Stomach (tissue), 9 donors: ENCODE results near the gene SNX5. TPM values are rescaled to one million over a fixed set of nuclear protein-coding genes. Genes with fewer than 3 reads are reported as not detected.

Source experiments
- DNase-seq, 2 donors: peaks; one replicate each; pipeline versions ENCODE4 v3.0.0 to v3.0.0-alpha.2; 2013 to 2019
- H3K27ac ChIP-seq, 5 donors: fragments of 200-600 bp in 4 of 5; sonication (generic) in 4 of 5; one replicate each; pipeline ENCODE4 v1.5.1; 2013 to 2019; ENCODE audit warnings: mild to moderate bottlenecking in 1 of 5, moderate library complexity in 1 of 5
- H3K27me3 ChIP-seq, 3 donors: fragments of 200-600 bp; sonication (generic); one replicate each; pipeline ENCODE4 v1.5.1; 2017 to 2019; ENCODE audit warnings: mixed run types in 1 of 3
- H3K36me3 ChIP-seq, 4 donors: fragments of 200-600 bp; sonication (generic); 1 replicate in 3 of 4; 2 replicates in 1 of 4; pipeline ENCODE4 v1.5.1; 2016 to 2019
- H3K4me1 ChIP-seq, 4 donors: fragments of 200-600 bp; sonication (generic); one replicate each; pipeline ENCODE4 v1.5.1; 2016 to 2019
- H3K4me3 ChIP-seq, 4 donors: fragments of 200-600 bp; sonication (generic) in 3 of 4; one replicate each; pipeline ENCODE4 v1.5.1; 2016 to 2019; ENCODE audit warnings: mild to moderate bottlenecking in 1 of 4
- H3K9me3 ChIP-seq, 4 donors: fragments of 200-600 bp; sonication (generic); one replicate each; pipeline ENCODE4 v1.5.1; 2016 to 2019
- EP300 ChIP-seq: sonication (generic); formaldehyde crosslinking; IDR thresholded peaks from one replicate; pipeline ENCODE4 v1.6.1; 2017; ENCODE audit warnings: antibody characterized with exemption
- POLR2A ChIP-seq, 4 donors: fragments of 450-650 bp; IDR thresholded peaks; one replicate each; pipeline ENCODE4 v1.6.1; 2016; ENCODE audit warnings: antibody characterized with exemption in 4 of 4, control low read depth in 2 of 4, mild to moderate bottlenecking in 1 of 4, moderate library complexity in 1 of 4
- POLR2AphosphoS5 ChIP-seq, 3 donors: sonication (generic); formaldehyde crosslinking; IDR thresholded peaks; one replicate each; pipeline ENCODE4 v1.6.1; 2016; ENCODE audit warnings: antibody characterized with exemption in 3 of 3
- WGBS, 5 donors: extraction: QIAGEN DNeasy Blood & Tissue Kit in 3 of 5; methylation state at CpG; one replicate each; pipeline versions ENCODE4 v1.1.5 to v1.1.7; 2013 to 2018; 5-methylcytosine and 5-hydroxymethylcytosine counted together
- intact Hi-C: fragments of 100-400 bp; cut with DNase I; formaldehyde crosslinking; loops from one replicate; pipeline ENCODE4 v1.15.1; 2023; ENCODE audit warnings: low total_unique reads
- polyA plus RNA-seq, 3 donors: library from polyadenylated mRNA; stranded (reverse); fragments of 200-250 nt; gene quantifications; one replicate each; pipeline ENCODE4 v1.2.3, GENCODE V29; 2013
- total RNA-seq, 5 donors: library from RNA; depleted of rRNA; stranded (reverse); fragments of >200 nt; gene quantifications; one replicate each; pipeline versions ENCODE4 v1.1.0 to v1.2.3, GENCODE V29; 2014 to 2016
- TF ChIP-seq, protein P1 (sequence below), 7 experiments: fragments of 450-650 bp in 4 of 7; fragments of 200-600 bp in 3 of 7; sonication (generic) in 3 of 7; IDR thresholded peaks; one replicate each; pipeline ENCODE4 v1.5.1; 2016 to 2019; ENCODE audit warnings: antibody characterized with exemption in 7 of 7, control low read depth in 2 of 7, mild to moderate bottlenecking in 1 of 7
- donor health status: healthy with polysubstance abuse.
- donor health status: Bipolar disorder and iron deficiency.
- donor health status: healthy.

The SNX5 gene
- total and polyA plus RNA-seq, 8 donors = 47.3 to 202 (median 103) TPM

DNA sequence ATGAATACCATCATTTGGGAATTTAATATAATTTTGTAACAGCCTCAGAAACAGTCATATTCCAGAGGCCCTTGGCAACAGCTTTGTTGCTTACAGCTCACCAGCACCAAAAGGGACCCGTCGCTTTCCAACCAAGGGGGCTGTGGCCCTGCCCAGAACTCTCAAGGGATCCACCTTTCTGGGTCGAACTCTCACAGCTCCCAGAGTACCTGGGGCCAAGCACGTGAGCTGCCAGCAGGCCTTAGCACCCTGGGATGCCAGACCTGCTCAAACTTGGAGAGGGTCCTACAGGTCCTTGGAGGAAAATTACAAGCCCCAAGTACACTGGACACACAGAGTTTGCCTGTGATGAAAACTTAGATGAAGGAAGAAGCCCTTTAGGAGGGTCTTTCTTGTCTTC lies 66.6 kb downstream of the SNX5 start:
- Histone ChIP-seq H3K27ac (no peak overlapping the region), H3K36me3 (no peaks in the 10 kb centered on the region), H3K4me3 (no peak overlapping the region), H3K4me1 (peaks cover 0 to 11% (median 4%) of the 10 kb centered on the region in 4 donors), H3K9me3 (no peaks in the 10 kb centered on the region), H3K27me3 (no peaks in the 10 kb centered on the region)
- 76 to 91% (median 84%) methylated on average over 4 of the region's 4 CpGs for WGBS, 5 donors
- DNase-seq = no peak
- intact Hi-C loops = no loop called here
- TF ChIP-seq POLR2A (IDR thresholded peaks at IDR 0.05) (no peak), POLR2AphosphoS5 (IDR thresholded peaks at IDR 0.05) (no peak), EP300 (no peak)
- TF ChIP-seq, protein P1, sequence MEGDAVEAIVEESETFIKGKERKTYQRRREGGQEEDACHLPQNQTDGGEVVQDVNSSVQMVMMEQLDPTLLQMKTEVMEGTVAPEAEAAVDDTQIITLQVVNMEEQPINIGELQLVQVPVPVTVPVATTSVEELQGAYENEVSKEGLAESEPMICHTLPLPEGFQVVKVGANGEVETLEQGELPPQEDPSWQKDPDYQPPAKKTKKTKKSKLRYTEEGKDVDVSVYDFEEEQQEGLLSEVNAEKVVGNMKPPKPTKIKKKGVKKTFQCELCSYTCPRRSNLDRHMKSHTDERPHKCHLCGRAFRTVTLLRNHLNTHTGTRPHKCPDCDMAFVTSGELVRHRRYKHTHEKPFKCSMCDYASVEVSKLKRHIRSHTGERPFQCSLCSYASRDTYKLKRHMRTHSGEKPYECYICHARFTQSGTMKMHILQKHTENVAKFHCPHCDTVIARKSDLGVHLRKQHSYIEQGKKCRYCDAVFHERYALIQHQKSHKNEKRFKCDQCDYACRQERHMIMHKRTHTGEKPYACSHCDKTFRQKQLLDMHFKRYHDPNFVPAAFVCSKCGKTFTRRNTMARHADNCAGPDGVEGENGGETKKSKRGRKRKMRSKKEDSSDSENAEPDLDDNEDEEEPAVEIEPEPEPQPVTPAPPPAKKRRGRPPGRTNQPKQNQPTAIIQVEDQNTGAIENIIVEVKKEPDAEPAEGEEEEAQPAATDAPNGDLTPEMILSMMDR (IDR thresholded peaks at IDR 0.05) = no peak

DNA sequence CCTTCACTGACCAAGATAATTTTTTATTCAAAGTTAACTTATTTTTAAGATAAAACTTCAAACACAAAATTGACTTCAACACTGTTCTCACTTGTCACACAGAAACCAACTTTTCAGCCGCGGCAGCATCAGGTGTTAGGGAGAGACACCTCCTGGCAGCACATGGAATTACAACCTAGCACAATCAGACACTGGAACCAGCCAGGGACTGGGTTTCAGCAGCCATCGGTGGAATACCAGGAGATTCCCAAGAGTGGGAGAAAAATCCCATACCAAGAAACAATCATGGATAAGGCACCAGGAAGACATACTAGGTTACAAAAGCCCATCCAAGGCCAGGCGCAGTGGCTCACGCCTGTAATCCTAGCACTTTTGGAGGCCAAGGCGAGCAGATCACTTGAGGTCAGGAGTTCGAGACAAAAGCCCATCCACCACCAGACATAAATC lies 70.0 kb downstream of the SNX5 start:
- Histone ChIP-seq H3K4me1 (peaks cover 0 to 33% (median 17%) of the 10 kb centered on the region in 4 donors), H3K4me3 (no peak overlapping the region), H3K9me3 (no peaks in the 10 kb centered on the region), H3K36me3 (no peaks in the 10 kb centered on the region), H3K27ac (no peak overlapping the region), H3K27me3 (no peaks in the 10 kb centered on the region)
- DNase-seq = peak; percentile 82 to 87
- TF ChIP-seq EP300 = no peak
- no peak for TF ChIP-seq POLR2A (IDR thresholded peaks at IDR 0.05)
- TF ChIP-seq, protein P1 (IDR thresholded peaks at IDR 0.05) = peak in 6 of 7 experiments; percentile 81 to 97 (median 94)
- peak in 2 of 3 donors; percentile 15 to 83 for TF ChIP-seq POLR2AphosphoS5 (IDR thresholded peaks at IDR 0.05)
- 44 to 57% (median 55%) methylated on average over 7 of the region's 7 CpGs for WGBS, 5 donors
- intact Hi-C loops = loop anchor here (5.0 to 10.0 kb wide), 2 partner anchors 104 to 216 kb away; partner anchors contain the start of gene RRBP1

DNA sequence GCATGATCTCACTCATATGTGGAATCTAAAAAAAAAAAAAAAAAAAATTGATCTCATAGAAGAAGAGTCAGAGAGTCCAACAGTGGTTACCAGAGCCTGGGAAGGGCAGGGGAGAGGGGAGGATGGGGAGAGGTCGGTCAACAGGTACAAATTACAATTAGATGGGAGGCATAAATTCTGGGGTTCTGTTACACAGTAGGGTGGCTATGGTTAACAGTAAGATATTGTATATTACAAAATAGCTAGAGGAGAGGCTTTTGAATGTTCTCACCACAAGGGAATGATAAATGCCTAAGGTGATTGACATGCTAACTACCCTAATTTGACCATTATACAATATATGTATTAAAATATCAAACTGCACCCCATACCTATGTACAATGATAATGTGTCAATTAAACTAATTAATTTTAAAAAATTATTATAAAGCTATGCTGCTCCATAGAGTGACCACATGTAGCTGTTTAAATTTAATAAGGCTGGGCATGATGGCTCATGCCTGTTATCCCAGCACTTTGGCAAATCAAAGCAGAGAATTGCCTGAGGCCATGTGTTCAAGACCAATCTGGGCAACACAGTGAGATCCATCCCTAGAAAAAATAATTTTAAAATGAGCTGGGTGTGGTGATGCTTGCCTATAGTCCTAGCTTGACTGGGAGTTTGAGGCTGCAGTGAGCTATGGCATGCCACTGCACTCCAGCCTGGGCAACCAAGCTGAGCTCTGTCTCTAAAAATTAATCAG lies 70.9 kb downstream of the SNX5 start:
- Histone ChIP-seq H3K9me3 (no peaks in the 10 kb centered on the region), H3K27me3 (no peaks in the 10 kb centered on the region), H3K27ac (no peak overlapping the region), H3K36me3 (no peaks in the 10 kb centered on the region), H3K4me1 (peaks cover 0 to 33% (median 19%) of the 10 kb centered on the region in 4 donors), H3K4me3 (no peak overlapping the region)
- WGBS, 5 donors = 84 to 100% (median 89%) methylated on average over 1 of the region's 1 CpG
- no peak for DNase-seq
- intact Hi-C loops = loop anchor here (5.0 to 10.0 kb wide), 2 partner anchors 103 to 215 kb away; partner anchors contain the start of gene RRBP1
- TF ChIP-seq POLR2AphosphoS5 (IDR thresholded peaks at IDR 0.05) (no peak), POLR2A (IDR thresholded peaks at IDR 0.05) (no peak), EP300 (no peak)
- TF ChIP-seq, protein P1 (IDR thresholded peaks at IDR 0.05) = no peak

DNA sequence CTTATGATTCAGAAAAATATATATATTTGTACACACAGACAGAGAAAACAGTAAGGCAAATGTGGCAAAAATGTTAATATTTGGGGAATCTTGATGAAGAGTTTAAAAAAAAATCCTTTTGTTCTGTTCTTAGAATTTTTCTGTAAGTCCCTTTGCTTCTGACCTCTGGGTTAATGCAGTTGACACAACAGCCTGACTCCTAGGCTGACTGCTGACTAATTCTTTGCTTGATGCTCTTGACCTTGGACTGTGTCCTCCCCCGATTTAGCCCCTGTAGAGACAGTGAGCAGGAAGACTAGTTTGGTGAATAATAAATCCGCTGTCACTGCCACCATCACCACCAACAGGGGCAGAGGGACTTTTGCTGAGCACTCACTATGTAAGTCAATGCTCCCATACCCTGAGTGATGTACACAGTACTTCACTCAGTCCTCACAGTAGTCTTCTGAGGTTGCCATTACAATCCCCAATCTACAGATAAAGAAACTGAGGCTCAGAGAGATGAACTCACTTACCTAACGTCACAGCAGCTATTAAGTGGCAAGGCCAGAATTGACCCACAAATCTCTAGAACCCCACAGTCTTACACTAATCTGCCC lies 71.7 kb downstream of the SNX5 start:
- Histone ChIP-seq H3K4me1 (peaks cover 0 to 38% (median 19%) of the 10 kb centered on the region in 4 donors), H3K27me3 (no peaks in the 10 kb centered on the region), H3K4me3 (no peak overlapping the region), H3K27ac (peak overlapping the region in 4 of 5 donors; percentile 68 to 86 (median 79)), H3K9me3 (no peaks in the 10 kb centered on the region), H3K36me3 (no peaks in the 10 kb centered on the region)
- WGBS, 5 donors = 63 to 77% (median 71%) methylated on average over 3 of the region's 3 CpGs
- TF ChIP-seq, protein P1 (IDR thresholded peaks at IDR 0.05) = no peak
- no peak for TF ChIP-seq EP300
- no peak for TF ChIP-seq POLR2A (IDR thresholded peaks at IDR 0.05)
- no peak for TF ChIP-seq POLR2AphosphoS5 (IDR thresholded peaks at IDR 0.05)
- no peak for DNase-seq
- intact Hi-C loops = loop anchor here (5.0 to 10.0 kb wide), 2 partner anchors 102 to 215 kb away; partner anchors contain the start of gene RRBP1
